ENCODE data around the gene NFIB. TPM values are rescaled to one million over a fixed set of nuclear protein-coding genes. Genes with fewer than 3 reads are reported as not detected.

NFIB gene
- total and polyA plus RNA-seq, 2 of the 4 experiments (the other 2 are of a cell fraction), result 1.4 to 2.0 TPM

- H2BK15ac ChIP-seq (ENCODE audit: low read depth, low read length), result no peak overlapping the region
- no peak overlapping the region for H3K23ac ChIP-seq (ENCODE audit: low read depth, low read length)
- H3K9ac ChIP-seq (ENCODE audit: low read depth, low read length), result no peak overlapping the region
- no peak for TF ChIP-seq MAFK (IDR thresholded peaks at IDR 0.05; ENCODE audit: low read depth, low read length)
- no peak for TF ChIP-seq CHD1 (IDR thresholded peaks at IDR 0.05; ENCODE audit: low read depth, low read length)
- TF ChIP-seq MAZ (IDR thresholded peaks at IDR 0.05; ENCODE audit: borderline replicate concordance, low read depth, low read length), result no peak
- no peak for TF ChIP-seq FOS (IDR thresholded peaks at IDR 0.05; ENCODE audit: low read depth, low read length)
- TF ChIP-seq BHLHE40 (IDR thresholded peaks at IDR 0.05; ENCODE audit: low read depth, low read length), result no peak
- no peak for TF ChIP-seq RAD21 (IDR thresholded peaks at IDR 0.05; ENCODE audit: low read length)
- TF ChIP-seq SMC3 (IDR thresholded peaks at IDR 0.05; ENCODE audit: low read depth, low read length), result no peak
- no peak for TF ChIP-seq MXI1 (IDR thresholded peaks at IDR 0.05; ENCODE audit: borderline replicate concordance, low read depth, low read length)
- no peak for TF ChIP-seq POLR2A (IDR thresholded peaks at IDR 0.05; ENCODE audit: low read depth, low read length)
- no peak for TF ChIP-seq CTCF (conservative IDR thresholded peaks at IDR 0.05; ENCODE audit: low read depth, low read length)
- TF ChIP-seq CEBPB (IDR thresholded peaks at IDR 0.05; ENCODE audit: low read depth, low read length), result no peak
- TF ChIP-seq RCOR1 (IDR thresholded peaks at IDR 0.05; ENCODE audit: insufficient replicate concordance, low read length), result no peak
- no peak overlapping the region for H3K56ac ChIP-seq (ENCODE audit: extremely low read depth, insufficient read depth, low read length)
- DNase-seq (no peak), ATAC-seq (ENCODE audit: low read depth) (no peak)
- H4K8ac ChIP-seq (ENCODE audit: low read depth in 2 of 2, low read length in 2 of 2), result no peak overlapping the region
- no TSS peak for BruUV-seq (replicated peaks)
- H3K4ac ChIP-seq (ENCODE audit: low read depth, low read length), result no peak overlapping the region
- no peak overlapping the region for H2AFZ ChIP-seq (replicated peaks; ENCODE audit: low read length, poor library complexity)
- H3K4me1 ChIP-seq (ENCODE audit: control insufficient read depth, insufficient read depth, low read length), result peaks cover 4% of the 10 kb centered on the region
- no peaks in the 10 kb centered on the region for H3K9me3 ChIP-seq (ENCODE audit: control insufficient read depth, insufficient read depth, low read length)
- peaks cover 43% of the 10 kb centered on the region for H3K27me3 ChIP-seq (ENCODE audit: control insufficient read depth, insufficient read depth, low read length)
- no peak overlapping the region for H3K18ac ChIP-seq (ENCODE audit: low read depth, low read length)
- H3K4me3 ChIP-seq (ENCODE audit: insufficient read depth, low read depth, low read length), result no peak overlapping the region; the same call in 1 of the 2 replicates
- H3K36me3 ChIP-seq (ENCODE audit: control insufficient read depth, insufficient read depth, low read length), result no peaks in the 10 kb centered on the region
- no peak overlapping the region for H2BK5ac ChIP-seq (ENCODE audit: low read depth, low read length, poor library complexity, severe bottlenecking)
- no peaks in the 10 kb centered on the region for H3K79me1 ChIP-seq (ENCODE audit: low read depth in 1 of 2, low read length in 2 of 2)
- CTCF ChIA-PET, result no interaction called here
- H3K9me1 ChIP-seq (ENCODE audit: insufficient read depth, low read length), result no peaks in the 10 kb centered on the region
- in situ Hi-C loops (cut with MboI; ENCODE audit: low sequenced_read_pairs), result no loop called here
- H2AK9ac ChIP-seq (replicated peaks; ENCODE audit: low read depth, low read length, poor library complexity), result no peak overlapping the region
- no peak overlapping the region for H2BK20ac ChIP-seq (ENCODE audit: low read depth, low read length)
- no peak overlapping the region for H4K91ac ChIP-seq (ENCODE audit: insufficient read depth, low read depth, low read length)
- H4K5ac ChIP-seq (ENCODE audit: low read depth, low read length), result no peak overlapping the region
- 0 out of 2 replicates have a peak, but pooled peaks cover 5% of the 10 kb centered on the region for H4K20me1 ChIP-seq (ENCODE audit: insufficient read depth, low read length)
- dilution Hi-C loops (cut with HindIII; ENCODE audit: low sequenced_read_pairs, unreplicated experiment), result no loop called here
- POLR2A ChIA-PET (ENCODE audit: unreplicated experiment), result no interaction called here
- no peak overlapping the region for H3K14ac ChIP-seq (replicated peaks; ENCODE audit: low read depth, low read length)
- no peak overlapping the region for H3K27ac ChIP-seq (ENCODE audit: insufficient read depth, low read length)
- peak overlapping the region; percentile 87; the same call in 1 of the 2 replicates for H3K4me2 ChIP-seq (ENCODE audit: low read depth, low read length)
- no peak overlapping the region for H2BK120ac ChIP-seq (ENCODE audit: low read depth, low read length)
- intact Hi-C loops (cut with micrococcal nuclease), result loop anchor here (2.0 to 5.0 kb wide), 5 partner anchors 107 to 964 kb away; no protein-coding TSS in a partner anchor
- H2AK5ac ChIP-seq (ENCODE audit: low read depth, low read length), result no peak overlapping the region
- no CpG with 5 or more reads among the region's 9 CpGs for WGBS, 2 experiments (ENCODE audit: extremely low coverage in 2 of 2, insufficient read length in 1 of 2)
Measured at GRCh38 chr9:14321517-14322130, 7.7 kb upstream of the NFIB start.
